Measurements from ENCODE around the gene AFMID.
"Not testable (repeated sequence)": the region's sequence is repeated elsewhere in the genome, so short reads cannot be mapped to it uniquely, and the experiment has no call there.

AFMID gene

DNA sequence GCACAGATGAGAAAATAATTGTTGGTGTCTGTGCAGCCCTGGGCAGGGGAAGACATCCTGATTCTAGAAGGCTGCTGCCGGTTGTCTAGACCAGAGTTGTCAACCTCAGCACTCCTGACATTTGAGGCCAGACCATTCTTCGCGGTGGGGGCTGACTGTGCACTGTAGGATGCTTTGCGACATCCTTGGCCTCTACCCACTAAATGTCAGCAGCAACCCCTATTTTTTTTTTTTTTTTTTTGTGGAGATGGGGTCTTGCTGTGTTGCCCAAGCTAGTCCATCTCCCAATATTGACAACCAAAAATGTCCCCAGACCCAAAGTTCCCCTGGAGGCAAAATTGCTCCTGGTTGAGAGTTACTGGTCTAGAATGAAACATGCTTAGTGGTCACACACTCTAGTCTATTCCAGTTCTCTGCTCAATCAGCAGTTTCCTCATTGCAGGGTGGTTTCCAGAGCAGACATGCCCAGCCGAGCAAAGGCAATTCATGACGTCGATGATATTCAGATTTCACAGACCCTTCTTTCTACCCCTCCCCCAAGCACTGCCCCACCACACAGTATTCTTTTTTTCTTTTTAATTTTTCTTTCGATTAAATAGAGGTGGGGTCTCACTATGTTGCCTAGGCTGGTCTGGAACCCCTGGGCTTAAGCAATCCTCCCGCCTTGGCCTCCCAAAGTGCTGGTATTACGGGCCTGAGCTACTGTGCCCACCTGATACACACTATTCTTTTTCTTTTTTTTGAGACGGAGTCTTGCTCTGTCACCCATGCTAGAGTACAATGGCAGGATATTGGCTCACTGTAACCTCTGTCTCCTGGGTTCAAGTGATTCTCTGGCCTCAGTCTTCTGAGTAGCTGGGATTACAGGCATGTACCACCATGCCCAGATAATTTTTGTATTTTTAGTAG, 32.0 kb upstream of the AFMID start:
- no peak for DNase-seq (ENCODE audit: low read depth, low spot score)

DNA sequence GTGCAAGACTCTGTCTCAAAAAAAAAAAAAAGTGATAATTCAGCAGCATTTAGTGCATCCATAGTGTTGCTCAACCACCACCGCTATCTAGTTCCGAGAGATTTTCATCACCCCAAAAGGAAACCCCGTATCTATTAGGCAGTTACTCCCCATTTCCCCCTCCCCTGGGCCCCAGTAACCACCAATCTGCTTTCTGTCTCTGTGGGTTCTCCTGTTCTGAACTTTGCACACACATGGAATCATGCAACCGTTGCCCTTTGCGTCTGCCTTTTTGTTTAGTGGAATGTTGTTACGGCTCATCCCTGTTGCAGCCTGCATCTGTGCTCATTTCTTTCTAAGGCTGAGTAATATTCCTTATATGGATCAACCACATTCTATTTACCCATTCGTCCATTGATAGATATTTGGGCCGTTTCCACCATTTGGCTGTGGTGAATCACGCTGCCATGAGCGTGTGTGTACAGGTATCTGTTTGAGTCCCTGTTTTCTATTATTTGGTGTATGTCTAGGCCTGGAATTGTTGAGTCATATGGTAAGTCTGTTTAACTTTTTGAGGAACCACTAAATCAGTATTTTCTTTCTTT, 27.5 kb upstream of the AFMID start:
- no peak for DNase-seq (ENCODE audit: low read depth, low spot score)

DNA sequence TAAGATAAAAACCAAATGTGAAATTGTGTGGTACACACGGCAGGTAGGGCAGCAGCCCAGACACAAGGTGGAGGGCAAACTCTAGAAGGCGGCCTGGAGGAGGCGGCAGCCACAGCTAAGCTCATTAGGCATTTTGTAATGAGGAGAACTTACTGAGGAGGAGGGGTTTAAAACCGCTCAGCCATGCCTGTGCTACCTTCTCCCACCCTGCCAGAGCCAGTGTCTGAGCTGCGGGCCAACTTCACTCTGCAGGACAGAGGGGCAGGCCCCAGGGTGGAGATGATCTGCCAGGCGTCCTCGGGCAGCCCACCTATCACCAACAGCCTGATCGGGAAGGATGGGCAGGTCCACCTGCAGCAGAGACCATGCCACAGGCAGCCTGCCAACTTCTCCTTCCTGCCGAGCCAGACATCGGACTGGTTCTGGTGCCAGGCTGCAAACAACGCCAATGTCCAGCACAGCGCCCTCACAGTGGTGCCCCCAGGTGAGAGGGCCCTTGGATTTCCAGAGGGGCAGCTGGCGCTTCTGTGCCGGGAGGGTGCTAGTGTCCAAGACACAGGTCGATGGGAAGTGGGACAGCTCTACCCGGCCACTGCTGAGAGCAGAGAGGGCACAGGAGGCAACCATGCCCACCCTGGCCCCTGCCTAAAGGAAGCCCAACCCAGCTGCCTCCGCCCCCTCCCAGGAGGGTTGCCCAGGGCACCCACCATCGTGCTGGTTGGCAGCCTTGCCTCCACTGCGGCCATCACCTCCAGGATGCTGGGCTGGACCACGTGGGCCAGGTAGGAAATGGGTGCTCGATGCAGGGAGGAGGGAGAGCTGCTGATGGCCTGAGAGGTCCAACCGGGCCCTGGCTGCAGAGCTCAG, 23.0 kb upstream of the AFMID start:
- no peak for DNase-seq (ENCODE audit: low read depth, low spot score)

DNA sequence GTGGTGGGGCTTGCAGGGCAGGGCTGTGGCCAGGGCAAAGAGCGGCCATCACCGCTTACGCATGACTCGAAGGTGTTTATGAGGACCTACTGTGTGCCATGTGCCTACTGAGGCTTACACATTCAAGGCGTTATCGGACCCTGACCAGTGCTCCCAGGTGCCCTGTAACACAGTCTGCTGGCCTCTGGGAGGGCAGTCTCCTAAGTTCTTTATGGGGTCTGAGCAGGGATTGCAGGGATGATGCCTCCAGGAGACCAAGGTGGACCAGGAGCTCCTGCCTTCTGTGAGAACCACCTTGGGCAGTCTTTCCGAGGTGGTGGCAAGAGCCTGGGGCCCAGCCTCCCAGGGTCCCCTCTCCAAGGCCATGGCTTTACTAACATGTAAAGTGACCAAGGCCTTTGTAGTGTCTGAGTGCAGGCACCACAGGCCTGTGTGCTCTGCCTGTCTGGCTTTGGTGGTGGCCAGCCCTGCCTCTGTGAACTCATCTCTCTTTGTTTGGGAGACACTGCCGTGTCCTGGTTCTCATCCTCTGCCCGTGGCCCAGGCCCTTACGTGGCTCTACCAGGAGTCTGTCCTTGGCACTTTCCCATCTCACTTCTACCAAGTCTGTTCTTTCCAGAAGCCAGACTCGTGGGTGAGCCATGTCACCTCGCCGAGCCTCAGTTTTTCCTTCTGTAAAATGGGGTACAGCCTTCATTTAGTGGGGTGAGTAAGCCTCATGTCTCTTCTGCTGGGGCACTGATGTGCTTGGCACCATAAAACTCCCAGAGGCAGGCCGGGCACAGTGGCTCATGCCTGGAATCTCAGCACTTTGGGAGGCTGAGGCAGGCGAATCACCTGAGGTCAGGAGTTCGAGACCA, 22.2 kb upstream of the AFMID start:
- no peak for DNase-seq (ENCODE audit: low read depth, low spot score)

DNA sequence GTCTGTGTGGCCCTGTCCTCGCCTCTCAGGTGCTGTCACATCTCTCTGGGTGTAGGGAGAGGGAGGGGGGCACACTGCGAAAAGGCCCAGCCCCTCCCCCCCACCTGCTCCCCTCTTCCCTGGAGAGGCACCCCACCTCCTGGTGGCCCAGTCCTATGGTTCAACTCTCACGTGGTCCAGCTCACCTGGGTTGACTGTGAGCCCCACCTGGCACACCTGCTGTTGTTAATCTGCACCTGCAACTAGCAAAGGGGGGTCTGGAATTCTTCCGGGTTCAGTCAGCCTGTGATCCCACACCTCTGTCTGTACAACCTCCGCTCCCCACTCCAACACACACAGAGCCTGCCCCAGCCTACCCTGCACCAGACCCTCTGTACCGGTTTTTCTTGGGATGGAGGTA, 20.7 kb upstream of the AFMID start:
- DNase-seq (ENCODE audit: low read depth, low spot score), result no peak

DNA sequence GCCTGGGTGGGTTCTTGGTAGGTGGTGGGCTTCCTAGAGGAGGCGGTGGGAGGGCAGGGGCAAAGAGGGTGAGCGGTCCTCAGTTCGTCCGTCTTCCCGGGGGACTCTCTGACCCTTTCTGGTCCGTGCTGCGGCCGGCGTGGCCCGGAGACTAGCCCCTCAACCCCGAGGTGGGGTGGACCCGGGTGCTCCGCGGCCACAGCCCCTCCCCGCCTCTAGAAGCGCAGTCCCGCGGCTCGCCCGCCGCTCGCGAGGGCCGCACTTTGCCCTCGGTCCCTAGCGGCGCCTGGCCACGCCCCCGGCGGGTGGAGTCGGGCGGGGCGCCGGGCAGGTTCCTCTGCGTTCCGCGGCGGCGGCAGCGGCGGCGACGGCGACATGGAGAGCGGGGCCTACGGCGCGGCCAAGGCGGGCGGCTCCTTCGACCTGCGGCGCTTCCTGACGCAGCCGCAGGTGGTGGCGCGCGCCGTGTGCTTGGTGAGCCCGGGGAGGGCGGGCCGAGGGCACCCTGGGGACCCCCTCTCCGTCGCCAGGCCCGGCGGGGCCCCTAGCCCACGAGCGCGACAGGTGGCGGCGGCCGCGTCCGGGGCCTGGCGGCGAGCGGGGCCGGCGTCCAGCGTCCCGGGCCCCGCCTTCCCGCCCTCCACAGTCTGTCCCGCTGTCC, 18.8 kb upstream of the AFMID start, which contains the start of gene SYNGR2:
Gene SYNGR2, plus strand, starts transcription at position 340 of the 661 bp plus-strand sequence. Its CDS starts 36 bp downstream, at position 376.
- no peak for DNase-seq (ENCODE audit: low read depth, low spot score)

DNA sequence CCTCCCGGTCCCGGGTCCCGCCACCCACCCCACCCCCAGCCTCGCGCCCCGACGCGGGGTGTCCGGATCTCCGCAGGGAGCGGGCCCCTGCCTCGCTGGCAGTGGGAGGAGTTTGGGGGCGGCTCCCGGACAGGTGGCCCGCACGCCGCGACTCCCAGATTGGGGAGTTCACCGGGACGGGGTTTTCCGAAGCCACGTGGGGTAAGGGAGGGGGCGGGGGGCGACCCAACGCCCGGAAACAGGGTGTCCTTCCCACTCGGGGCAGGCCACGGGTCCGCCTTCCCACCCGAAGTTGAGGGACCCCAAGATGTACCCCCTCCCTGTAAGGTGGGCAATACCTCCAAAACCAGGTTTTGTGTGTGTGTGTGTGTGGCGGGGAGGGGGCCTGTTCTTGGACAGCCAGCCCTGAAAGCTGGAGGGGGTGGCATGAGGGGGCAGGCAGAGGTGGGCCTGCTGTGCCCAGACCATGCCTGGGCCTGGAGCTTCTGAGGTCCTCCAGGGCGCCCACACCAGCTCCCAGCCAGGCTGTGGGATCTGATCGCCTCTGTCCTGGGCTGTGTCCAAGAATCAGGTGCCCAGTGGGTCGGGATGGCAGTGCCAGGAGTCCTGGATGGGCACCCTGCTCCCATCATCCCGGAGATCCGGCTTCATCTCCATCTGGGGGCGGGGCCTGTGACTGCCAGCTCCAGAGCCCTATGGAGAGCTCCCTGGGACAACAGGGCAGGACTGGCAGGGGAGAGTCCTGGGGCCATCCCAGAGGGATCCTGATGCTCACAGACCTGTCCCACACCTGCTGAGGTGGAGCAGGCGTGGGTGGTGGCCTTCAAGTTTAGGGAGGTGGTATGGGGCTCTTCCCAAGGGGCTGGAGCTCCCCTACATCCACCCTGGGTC, 18.0 kb upstream of the AFMID start:
- no peak for DNase-seq (ENCODE audit: low read depth, low spot score)

DNA sequence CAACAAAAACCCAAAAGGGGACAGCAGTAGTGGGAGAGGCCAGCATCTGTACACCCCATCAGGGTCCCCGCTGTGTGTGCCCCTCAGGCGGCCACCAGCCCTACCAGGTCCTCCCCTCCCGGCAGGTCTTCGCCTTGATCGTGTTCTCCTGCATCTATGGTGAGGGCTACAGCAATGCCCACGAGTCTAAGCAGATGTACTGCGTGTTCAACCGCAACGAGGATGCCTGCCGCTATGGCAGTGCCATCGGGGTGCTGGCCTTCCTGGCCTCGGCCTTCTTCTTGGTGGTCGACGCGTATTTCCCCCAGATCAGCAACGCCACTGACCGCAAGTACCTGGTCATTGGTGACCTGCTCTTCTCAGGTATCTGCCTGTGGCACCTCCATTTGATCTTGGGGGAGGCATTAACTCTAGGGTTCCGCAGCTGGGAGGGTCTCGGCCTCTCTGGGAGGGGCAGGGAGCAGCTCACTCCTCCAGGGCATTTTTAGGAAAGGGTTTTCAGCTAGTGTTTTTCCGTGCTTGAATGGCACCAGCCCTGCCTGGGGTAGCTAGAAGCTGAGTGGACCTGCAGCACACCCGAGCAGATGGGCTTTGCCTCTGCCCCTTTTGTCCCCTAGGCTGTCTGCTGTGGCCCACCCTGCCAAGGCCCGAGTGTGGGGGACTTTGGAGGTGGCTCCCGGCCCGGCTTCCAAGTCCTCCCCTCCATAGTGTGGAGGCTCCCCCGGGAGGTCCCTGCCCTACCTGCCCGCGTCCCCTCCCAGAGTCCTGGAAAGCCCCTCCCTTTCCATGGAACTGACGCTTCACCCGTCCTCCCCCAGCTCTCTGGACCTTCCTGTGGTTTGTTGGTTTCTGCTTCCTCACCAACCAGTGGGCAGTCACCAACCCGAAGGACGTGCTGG, 16.2 kb upstream of the AFMID start:
- no peak for DNase-seq (ENCODE audit: low read depth, low spot score)

DNA sequence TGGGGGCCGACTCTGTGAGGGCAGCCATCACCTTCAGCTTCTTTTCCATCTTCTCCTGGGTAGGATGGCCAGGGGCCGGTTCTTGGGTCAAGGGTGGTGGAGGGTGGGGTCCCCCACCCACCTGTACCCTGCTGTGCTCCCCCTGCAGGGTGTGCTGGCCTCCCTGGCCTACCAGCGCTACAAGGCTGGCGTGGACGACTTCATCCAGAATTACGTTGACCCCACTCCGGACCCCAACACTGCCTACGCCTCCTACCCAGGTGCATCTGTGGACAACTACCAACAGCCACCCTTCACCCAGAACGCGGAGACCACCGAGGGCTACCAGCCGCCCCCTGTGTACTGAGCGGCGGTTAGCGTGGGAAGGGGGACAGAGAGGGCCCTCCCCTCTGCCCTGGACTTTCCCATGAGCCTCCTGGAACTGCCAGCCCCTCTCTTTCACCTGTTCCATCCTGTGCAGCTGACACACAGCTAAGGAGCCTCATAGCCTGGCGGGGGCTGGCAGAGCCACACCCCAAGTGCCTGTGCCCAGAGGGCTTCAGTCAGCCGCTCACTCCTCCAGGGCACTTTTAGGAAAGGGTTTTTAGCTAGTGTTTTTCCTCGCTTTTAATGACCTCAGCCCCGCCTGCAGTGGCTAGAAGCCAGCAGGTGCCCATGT, 15.4 kb upstream of the AFMID start:
- not testable (repeated sequence) for DNase-seq (ENCODE audit: low read depth, low spot score)

DNA sequence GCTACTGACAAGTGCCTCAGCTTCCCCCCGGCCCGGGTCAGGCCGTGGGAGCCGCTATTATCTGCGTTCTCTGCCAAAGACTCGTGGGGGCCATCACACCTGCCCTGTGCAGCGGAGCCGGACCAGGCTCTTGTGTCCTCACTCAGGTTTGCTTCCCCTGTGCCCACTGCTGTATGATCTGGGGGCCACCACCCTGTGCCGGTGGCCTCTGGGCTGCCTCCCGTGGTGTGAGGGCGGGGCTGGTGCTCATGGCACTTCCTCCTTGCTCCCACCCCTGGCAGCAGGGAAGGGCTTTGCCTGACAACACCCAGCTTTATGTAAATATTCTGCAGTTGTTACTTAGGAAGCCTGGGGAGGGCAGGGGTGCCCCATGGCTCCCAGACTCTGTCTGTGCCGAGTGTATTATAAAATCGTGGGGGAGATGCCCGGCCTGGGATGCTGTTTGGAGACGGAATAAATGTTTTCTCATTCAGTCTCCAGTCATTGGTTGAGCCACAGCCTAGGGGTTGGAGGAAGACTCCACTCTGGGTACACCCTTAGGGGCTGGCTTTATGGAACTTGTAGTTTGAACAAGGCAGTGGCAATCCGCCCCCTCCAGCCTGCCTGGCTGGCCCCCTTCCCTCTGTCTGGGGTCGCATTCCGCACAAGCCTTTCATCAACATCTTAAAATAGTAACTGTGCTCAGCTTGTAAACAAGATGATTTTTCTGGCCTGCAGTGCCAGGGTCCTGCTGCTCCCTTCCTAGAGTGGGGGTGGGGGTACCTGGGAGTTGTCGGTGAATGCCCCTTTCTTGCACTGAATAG, 14.7 kb upstream of the AFMID start:
- no peak for DNase-seq (ENCODE audit: low read depth, low spot score)

DNA sequence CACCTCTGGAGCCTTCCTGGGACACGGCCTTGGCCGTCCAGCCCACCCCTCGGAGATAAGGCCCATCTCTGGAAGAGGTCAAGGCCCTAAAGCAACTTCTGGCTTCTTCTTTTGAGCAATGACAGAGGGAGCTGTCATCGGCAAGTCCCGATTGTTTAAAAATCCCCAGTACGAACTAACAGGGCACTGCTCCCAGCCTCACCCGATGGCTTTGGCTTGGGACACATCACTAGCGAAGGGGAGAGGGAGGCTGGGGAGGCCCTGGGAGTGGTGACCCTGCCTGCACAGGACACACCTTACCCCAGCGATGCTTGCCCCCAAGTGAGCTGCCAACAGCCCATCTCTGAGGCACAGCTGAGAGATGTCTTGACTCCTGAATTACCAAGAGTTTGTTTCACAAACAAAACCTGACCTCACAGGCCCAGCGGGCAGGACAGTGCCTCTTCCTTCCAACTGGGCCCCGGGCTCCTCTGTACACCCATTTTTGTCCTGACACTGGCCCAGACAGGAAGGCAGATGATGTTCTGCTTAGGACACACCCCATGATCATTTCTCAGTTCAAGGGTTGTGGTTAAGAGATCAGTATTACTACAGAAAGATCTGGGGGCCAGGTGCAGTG, 14.0 kb upstream of the AFMID start:
- DNase-seq (ENCODE audit: low read depth, low spot score), result no peak

DNA sequence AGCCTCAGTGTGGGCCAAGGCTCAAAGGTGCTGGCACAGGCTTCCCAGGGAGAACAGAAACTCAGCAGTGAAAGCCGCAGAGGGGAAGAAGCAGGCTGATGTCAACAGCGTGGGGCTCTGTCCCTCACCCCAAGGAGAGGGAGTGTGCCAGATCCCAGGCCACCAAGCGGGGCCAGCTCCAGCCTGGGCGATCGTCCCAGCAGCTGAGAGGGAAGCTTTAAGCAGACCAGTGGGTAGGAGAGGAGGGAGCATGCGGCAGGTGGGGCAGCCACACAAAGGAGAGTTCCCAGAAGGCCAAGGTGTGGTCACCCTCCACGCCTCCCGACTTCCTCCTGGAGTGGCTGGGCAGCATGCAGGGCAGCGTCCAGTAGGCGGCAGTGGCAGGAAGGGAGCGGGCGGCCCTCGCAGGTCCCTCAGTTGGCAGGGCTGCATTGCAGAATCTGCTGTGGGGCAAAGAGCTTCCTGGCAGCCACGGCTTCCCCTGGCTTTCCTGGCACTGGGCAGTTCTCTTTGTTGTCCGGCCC, 12.8 kb upstream of the AFMID start:
- DNase-seq (ENCODE audit: low read depth, low spot score), result no peak

DNA sequence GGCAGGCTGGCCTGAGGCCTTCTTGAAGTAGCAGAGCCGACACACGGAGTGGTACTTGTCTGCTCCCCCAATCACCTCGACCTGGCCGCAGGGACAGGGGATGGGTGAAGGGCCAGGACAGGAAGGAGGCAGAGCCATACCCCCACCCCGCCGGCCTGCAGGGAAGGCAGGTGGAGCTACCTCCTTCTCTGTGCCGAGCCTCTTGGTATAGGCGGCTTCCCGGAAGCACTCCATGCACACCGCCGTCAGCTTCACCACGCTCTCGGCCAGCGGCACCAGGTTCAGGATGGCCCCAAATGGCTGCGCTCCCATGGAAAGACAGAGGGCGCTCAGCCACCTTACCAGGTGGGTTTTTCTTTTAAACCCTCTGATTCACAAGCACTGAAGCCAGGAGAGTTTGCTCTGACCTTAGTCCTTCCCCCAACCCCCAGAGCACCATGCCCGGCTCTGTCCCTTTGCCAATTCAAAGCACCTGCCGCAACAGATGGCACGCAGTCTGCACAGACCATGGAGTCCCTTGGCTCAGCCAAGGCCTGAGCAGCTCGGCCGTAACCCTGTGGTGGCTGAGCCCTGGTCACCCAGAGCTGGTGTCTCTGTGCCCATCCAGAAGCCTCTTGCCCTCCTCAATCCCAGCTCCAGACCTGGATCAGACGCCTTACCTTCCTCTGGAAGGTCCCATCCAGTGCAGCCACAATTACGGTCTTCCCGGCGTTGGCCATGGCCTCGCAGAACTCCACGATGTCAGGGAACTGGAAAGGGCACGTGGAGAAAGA, 12.1 kb upstream of the AFMID start:
- DNase-seq (ENCODE audit: low read depth, low spot score), result no peak

DNA sequence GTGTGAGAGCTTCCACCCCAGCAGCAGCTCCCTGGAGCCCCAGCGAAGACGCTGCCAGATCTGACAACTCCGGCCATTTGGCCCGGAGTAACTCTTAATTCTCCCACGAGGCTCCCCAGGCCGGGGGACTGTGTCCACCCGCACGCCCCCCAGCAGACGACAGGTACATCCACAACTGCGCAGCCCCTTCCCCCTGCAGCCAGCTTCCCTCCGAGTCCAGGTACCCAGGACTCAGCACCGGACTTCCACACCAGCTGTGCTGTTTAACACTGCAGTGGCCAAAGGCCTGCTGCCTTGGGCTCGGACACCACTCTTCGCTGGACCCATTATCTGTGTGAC, 11.6 kb upstream of the AFMID start:
- no peak for DNase-seq (ENCODE audit: low read depth, low spot score)

DNA sequence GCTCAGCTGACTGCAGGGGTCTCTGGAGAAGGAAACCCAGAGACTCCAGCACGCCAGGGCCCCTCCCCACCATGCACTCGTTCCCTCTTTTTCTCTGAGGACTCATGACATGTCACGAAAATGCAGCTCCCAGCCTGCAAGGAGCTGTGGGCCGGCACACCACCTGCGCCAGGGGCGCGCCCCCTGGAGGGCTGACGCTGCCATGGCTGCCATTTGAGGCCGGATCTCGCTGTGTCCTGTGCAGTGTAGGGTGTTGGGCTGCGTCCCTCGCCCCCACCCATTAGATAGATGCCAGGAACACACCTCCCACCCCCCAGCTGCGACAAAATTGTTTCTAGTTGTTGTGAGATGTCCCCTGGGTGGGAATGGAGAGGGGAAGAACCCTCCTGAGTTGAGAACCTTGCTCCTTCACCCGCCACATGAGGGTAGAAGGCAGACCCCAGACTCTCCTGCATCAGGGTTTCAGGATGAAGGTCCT, 10.6 kb upstream of the AFMID start:
- DNase-seq (ENCODE audit: low read depth, low spot score), result no peak

DNA sequence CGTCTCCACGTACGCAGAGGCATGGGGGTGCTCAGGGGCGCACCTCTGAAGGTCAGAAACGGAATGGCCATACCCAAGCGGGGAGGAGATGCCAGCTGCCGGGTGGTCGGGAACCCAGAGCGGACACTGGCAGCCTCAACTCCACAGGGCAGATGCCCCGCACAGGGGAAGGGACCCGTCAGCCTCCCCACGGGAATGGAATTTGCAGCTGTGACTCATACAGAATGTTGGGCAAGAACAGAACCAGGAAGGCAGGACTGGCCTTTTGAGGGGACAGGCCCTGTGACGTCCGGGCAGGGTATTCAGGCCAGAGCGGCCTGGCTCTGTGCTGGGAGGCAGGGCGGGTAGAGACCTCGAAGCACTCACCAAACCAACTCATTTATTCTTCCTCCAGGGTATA, 7.8 kb upstream of the AFMID start:
- no peak for DNase-seq (ENCODE audit: low read depth, low spot score)
